NCI-H187 (cell line): ENCODE measurements around the gene DACT3.

Source experiments
- DNase-seq, 2 experiments: peaks; one replicate each; lab custom pipeline; 2025; lab: John Stamatoyannopoulos, UW

The DACT3 gene, protein sequence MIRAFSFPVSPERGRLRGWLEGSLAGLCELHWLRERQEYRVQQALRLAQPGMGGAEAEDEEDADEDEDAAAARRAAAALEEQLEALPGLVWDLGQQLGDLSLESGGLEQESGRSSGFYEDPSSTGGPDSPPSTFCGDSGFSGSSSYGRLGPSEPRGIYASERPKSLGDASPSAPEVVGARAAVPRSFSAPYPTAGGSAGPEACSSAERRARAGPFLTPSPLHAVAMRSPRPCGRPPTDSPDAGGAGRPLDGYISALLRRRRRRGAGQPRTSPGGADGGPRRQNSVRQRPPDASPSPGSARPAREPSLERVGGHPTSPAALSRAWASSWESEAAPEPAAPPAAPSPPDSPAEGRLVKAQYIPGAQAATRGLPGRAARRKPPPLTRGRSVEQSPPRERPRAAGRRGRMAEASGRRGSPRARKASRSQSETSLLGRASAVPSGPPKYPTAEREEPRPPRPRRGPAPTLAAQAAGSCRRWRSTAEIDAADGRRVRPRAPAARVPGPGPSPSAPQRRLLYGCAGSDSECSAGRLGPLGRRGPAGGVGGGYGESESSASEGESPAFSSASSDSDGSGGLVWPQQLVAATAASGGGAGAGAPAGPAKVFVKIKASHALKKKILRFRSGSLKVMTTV

GRCh38 chr19:46661020-46661731 is at the start of gene DACT3:
TSS of gene DACT3 (minus strand) at chr19:46661182. CDS start at chr19:46661064, 118 bp downstream.
- peak; percentile 99 to 100 for DNase-seq

DNA sequence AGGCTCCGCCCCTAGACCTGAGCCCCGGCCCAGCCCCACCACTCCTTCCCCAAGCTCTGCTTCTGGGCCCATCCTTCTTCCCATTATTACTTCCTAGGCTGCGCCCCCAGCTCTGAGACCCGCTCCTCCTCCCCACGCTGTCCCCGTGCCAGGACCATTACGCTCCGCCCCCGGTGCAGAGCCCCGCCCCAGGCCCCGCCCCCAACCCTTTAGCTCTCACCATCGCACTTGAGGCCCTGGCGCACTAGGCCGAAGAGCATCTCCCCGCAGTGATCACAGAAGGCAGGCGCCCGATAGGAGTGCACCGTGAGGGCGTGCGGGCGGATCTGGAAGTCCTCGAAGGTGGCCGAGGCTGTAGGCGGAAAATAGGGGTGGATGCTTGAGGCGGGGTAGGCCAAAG is 49.7 kb upstream of the DACT3 start:
- no peak for DNase-seq

DNA sequence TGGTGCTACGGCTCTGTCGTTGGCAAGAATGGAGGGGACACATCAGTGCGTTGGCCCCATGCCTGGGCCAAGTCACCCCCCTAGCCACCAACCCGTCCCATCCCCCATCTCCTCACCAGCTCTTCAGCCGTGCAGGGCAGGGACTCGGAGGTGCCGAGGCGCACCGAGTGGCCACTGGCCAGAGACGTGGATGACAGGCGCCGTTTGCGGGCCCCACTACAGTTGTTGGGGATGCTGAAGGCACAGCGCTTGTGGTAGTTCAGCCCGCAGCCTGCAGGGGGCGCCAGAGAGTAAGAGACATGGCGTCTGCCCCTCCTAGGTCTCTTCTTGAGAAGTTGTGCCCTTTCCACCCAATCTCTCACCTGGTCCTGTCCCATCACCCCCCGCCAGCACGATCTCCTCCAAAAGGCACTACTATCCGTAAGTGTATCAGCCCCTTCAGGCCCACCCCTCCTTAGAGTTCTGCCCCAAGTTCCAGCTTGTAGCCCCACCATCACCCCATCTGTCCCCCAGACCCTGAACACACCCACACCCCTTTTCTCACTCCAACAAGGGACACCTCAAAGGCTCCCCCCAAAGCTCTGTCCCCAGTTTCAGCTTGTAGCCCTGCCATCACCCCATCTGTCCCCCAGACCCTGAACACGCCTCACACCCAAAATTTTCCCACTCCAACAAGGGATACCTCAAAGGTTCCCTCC is 43.5 kb upstream of the DACT3 start:
- peak in 1 of 2 experiments; percentile 47 for DNase-seq

DNA sequence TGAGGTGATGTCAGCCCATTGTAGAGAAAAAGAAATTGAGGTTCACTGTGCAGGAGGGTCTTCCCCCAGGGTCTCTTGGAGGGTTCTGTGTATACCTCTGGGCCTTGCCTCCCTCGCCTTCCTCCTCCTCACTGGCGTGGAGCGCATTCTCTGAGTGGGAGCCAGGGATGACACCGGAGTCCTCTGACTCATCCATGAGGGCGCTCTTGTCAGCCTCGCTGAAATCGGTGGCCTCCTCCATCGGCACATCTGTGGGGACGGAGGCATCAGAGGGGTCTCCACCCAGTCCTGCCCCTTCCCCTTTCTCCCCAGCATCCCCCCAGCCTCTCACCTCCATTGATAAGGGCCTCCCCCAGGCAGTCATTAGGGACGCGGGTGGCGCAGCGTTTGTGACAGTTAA is 39.7 kb upstream of the DACT3 start:
- DNase-seq, result no peak

DNA sequence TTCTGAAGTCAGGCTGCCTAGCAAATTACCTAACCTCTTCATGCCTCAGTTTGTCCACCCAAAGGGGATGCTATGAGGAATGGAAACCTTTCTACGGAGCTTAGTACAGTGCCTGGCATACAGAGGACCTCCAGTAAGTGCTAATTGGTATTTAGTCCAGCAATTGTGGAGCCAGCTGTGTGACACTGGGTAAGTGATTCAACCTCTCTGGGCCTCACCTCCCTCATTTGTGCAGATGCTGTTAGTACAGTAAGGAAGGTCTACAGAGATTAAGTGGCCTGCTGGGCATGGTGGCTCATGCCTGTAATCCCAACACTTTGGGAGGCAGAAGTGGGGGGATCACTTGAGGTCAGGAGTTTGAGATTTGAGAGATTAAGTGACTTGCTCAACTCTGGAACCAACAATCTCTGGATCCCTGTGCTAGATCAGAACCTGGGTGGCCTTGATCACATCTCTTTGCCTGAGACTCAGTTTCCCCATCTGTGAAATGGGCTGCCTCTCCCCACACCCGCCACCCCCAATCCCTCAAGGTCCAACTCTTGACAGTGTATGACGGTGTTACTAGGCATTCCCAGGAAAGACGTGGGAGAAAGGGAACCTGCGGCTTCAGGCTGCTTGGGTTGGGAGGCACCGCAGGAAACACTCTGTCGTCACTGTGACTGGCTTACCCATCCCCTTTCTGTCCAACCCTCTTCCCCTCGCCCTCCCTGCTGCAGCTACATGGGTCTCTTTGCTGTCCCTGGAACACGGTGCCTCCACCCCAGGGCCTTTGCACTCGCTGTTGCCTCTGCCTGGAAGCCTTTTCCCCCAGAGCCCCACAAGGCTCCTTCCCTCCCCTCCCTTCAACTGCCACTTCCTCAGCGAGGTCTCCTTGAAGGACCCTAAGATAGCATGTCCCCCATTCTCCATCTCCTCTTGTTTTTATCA is 37.7 kb upstream of the DACT3 start:
- no peak for DNase-seq

- peak; percentile 93 to 98 for DNase-seq
Observed at GRCh38 chr19:46697204-46697960, 36.4 kb upstream of the DACT3 start.

DNA sequence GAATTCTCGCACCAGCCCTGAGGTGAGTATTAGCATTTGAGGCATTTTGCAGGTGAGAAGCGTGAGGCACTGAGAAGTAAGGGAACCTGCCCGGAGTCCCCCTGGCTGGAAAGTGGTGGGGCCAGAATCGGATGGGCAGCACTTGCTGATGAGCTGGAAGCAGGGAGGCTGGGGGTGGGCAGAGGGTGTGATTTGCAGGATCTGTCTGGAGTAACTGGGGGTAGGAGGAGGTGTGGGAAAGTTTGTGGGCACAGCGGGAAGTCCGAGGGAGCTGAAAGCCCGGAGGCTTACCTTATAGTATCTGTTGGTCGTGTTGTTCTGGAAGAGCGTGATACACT is 35.9 kb upstream of the DACT3 start:
- DNase-seq, result no peak

GRCh38 chr19:46696052-46696451 is 35.1 kb upstream of the DACT3 start:
- no peak for DNase-seq

DNA sequence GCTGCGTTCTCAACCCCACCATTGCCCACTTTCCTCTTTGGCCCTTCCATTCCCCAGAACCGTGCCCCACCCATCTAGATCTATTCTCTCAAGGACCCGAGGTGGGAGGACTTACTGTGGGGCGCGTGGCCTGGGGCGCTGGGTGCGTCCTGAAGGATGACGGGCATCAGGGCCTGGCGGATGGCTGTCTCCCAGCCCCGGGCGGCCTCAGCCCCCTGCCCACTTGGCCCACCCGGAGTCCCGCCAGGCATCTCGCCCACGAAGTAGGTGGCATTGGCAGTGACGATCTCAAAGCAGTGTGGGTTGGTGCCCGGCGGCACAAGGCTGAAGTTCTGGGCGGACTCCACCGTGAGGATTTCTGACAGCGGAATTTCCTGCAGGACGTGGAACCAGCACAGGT is 32.8 kb upstream of the DACT3 start:
- DNase-seq, result no peak

DNA sequence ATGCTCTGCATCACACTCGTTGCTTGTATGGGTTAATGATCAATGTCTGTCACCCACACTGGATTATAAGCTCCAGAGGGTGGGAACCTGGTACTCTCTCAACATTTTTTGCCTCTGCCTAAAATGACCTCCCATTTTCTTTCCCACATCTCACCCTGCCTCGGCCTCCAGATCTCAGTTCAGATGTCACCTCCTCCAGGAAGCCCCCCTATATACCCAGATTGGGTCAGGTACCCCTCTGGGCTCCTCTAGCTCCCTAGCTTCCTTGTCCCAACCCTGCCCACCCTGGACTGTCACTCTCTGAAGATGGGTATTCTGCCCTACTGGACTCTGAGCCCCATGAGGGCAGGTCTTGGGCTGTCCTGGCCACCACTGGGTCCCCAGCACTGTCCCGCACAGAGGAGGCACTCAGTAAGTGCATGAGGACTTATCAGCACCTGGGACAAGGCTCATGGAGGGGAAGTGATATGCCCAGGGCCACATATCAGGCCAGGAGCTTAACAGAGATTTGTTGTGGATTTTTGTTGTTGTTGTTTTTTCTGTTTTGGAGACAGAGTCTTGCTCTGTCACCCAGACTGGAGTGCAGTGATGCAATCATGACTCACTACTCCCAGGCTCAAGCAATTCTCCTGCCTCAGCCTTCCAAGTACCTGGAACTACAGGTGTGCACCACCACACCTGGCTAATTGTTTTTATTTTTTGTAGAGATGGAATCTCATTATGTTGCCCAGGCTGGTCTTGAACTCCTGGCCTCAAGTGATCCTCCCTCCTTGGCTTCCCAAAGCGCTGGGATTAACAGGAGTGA is 32.1 kb upstream of the DACT3 start:
- no peak for DNase-seq

GRCh38 chr19:46691948-46692347 is 31.0 kb upstream of the DACT3 start:
- DNase-seq, result no peak

- DNase-seq, result no peak
Observed at GRCh38 chr19:46691104-46691503, 30.1 kb upstream of the DACT3 start.

DNA sequence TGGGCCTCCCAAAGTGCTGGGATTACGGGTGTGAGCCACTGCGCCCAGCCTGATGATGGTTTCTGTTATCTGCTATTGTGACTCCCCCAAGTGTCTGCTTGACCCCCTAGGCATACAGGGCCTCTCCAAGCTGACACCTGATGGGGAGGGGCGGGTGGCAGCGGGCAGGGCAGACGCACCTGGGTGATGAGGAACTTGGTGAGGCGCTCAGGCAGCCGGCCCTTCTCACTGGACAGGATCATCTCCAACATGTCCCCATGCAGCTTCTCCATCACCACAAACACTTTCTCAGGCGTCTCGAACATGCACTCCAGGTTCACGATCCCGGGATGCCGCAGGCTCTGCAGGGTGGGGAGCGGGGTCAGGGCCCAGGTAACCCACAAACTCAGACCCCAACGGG is 28.4 kb upstream of the DACT3 start:
- DNase-seq, result no peak

- no peak for DNase-seq
Observed at GRCh38 chr19:46687438-46688145, 26.6 kb upstream of the DACT3 start.

DNA sequence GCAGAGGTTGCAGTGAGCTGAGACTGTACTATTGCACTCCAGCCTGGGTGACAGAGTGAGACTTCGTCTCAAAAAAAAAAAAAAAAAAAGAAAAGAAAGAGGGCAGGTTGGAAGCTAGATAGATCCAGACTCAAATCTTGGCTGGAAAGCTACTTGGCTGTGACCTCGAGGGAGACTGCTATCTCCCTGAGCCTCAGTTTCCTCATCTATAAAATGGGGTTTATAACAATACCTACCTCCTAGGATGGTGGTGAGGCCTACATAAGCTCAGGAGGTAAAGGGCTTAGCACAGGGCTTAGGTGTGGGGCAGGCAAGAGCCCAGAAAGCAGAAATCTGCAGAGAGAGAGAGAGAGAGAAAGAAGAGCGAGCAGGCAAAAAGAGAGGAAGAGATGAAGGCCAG is 24.2 kb upstream of the DACT3 start:
- no peak for DNase-seq

GRCh38 chr19:46678110-46678732 is 17.2 kb upstream of the DACT3 start:
- DNase-seq, result no peak

GRCh38 chr19:46674416-46675178 is 13.6 kb upstream of the DACT3 start:
- DNase-seq, result no peak

DNA sequence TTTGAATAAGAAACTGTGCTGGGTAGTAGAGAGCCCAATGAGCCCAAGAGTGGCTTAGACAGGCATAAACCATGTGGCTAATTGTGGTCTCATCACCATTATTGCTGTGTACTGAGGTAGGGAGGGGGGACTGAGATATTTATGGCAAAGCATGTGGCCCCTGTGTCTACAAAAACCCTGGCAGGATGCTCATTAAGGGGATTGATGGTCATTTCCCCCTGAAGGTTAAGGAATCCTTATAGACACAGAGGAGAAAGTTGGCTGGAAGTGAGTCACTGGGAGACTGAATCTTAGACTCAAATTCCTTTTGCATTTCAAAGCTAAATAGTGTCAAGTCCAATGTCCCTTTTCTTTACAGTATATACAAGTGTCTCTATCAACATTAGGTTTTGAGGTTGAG is 9.8 kb upstream of the DACT3 start:
- DNase-seq, result no peak
